Thyroid gland (tissue), 4 donors: ENCODE measurements around the gene STAC. TPM values are rescaled to one million over a fixed set of nuclear protein-coding genes. Genes with fewer than 3 reads are reported as not detected.

Experiments used
- DNase-seq, 2 donors: peaks; one replicate each; pipeline ENCODE4 v3.0.0-alpha.2; 2019
- H3K27ac ChIP-seq, 3 donors: fragments of 200-600 bp; sonication (generic); 1 replicate in 2 of 3; 2 replicates in 1 of 3; pipeline ENCODE4 v1.5.1; 2016 to 2019; ENCODE audit warnings: mild to moderate bottlenecking in 1 of 3, moderate library complexity in 1 of 3
- H3K27me3 ChIP-seq: fragments of 200-600 bp; sonication (generic); one replicate; pipeline ENCODE4 v1.5.1; 2019
- H3K36me3 ChIP-seq, 2 donors: fragments of 200-600 bp; sonication (generic); one replicate each; pipeline ENCODE4 v1.5.1; 2016 to 2019
- H3K4me1 ChIP-seq, 2 donors: fragments of 200-600 bp; sonication (generic); one replicate each; pipeline ENCODE4 v1.5.1; 2017 to 2019
- H3K4me3 ChIP-seq, 3 donors: fragments of 200-600 bp; sonication (generic); replicated peaks in 1 of 3; 1 replicate in 2 of 3; 2 replicates in 1 of 3; pipeline ENCODE4 v1.5.1; 2016; ENCODE audit warnings: mild to moderate bottlenecking in 1 of 3
- H3K9me3 ChIP-seq: fragments of 200-600 bp; sonication (generic); one replicate; pipeline ENCODE4 v1.5.1; 2017
- CTCF ChIP-seq, 6 experiments: fragments of 200-600 bp in 3 of 6; fragments of 450-650 bp in 3 of 6; sonication (generic) in 3 of 6; IDR thresholded peaks; one replicate each; pipeline ENCODE4 v1.5.1; 2016 to 2019; ENCODE audit warnings: antibody characterized with exemption in 6 of 6, mild to moderate bottlenecking in 2 of 6, inconsistent platforms in 1 of 6, moderate library complexity in 1 of 6
- POLR2A ChIP-seq, 2 donors: fragments of 450-650 bp; IDR thresholded peaks; one replicate each; pipeline ENCODE4 v1.6.1; 2017; ENCODE audit warnings: antibody characterized with exemption in 2 of 2, mild to moderate bottlenecking in 2 of 2, moderate library complexity in 1 of 2
- WGBS, 2 donors: methylation state at CpG; one replicate each; pipeline ENCODE4 v1.1.5; 2017; 5-methylcytosine and 5-hydroxymethylcytosine counted together
- intact Hi-C: fragments of 100-400 bp; cut with DNase I; formaldehyde crosslinking; loops from one replicate; pipeline ENCODE4 v1.15.1; 2023
- total RNA-seq, 4 donors: library from RNA; depleted of rRNA; stranded (reverse); fragments of >200 nt; gene quantifications; one replicate each; pipeline ENCODE4 v1.2.3, GENCODE V29; 2016

STAC gene
- total RNA-seq, 4 donors from 2014 or later: 0.40 to 4.7 (median 1.3) TPM; not detected in 1

GRCh38 chr3:36595511-36595910 is 215.2 kb downstream of the STAC start:
- Histone ChIP-seq H3K27ac (no peak overlapping the region), H3K9me3 (no peaks in the 10 kb centered on the region), H3K4me3 (no peak overlapping the region), H3K36me3 (no peaks in the 10 kb centered on the region), H3K4me1 (no peaks in the 10 kb centered on the region), H3K27me3 (no peaks in the 10 kb centered on the region)
- 63 to 67% methylated on average over 1 of the region's 1 CpG for WGBS, 2 donors
- intact Hi-C loops: no loop called here
- no peak for DNase-seq
- TF ChIP-seq POLR2A (IDR thresholded peaks at IDR 0.05): no peak

GRCh38 chr3:36596419-36596818 is 216.1 kb downstream of the STAC start:
- no peak overlapping the region for H3K4me3 ChIP-seq
- H3K27me3 ChIP-seq: no peaks in the 10 kb centered on the region
- no peaks in the 10 kb centered on the region for H3K9me3 ChIP-seq
- no peak for TF ChIP-seq POLR2A (IDR thresholded peaks at IDR 0.05)
- no peak for TF ChIP-seq CTCF (IDR thresholded peaks at IDR 0.05)
- H3K4me1 ChIP-seq: no peaks in the 10 kb centered on the region
- H3K36me3 ChIP-seq: no peaks in the 10 kb centered on the region
- WGBS, 2 donors: 60 to 74% methylated on average over 2 of the region's 2 CpGs
- no peak for DNase-seq
- intact Hi-C loops: no loop called here
- no peak overlapping the region for H3K27ac ChIP-seq

- no peak overlapping the region for H3K4me3 ChIP-seq
- H3K27me3 ChIP-seq: no peaks in the 10 kb centered on the region
- DNase-seq: no peak
- intact Hi-C loops: no loop called here
- no peak overlapping the region for H3K27ac ChIP-seq
- 65 to 75% methylated on average over 2 of the region's 2 CpGs for WGBS, 2 donors
- no peaks in the 10 kb centered on the region for H3K9me3 ChIP-seq
- TF ChIP-seq POLR2A (IDR thresholded peaks at IDR 0.05) (no peak), CTCF (IDR thresholded peaks at IDR 0.05) (no peak)
- H3K4me1 ChIP-seq: no peaks in the 10 kb centered on the region
- H3K36me3 ChIP-seq: no peaks in the 10 kb centered on the region
Measured at GRCh38 chr3:36597422-36597821, 217.1 kb downstream of the STAC start.
